ENCODE measurements around the gene CTDSPL. TPM values are rescaled to one million over a fixed set of nuclear protein-coding genes. Genes with fewer than 3 reads are reported as not detected.

The CTDSPL gene
- total RNA-seq, 1 donor from 2014 or later = not detected

- TF ChIP-seq, protein P1, sequence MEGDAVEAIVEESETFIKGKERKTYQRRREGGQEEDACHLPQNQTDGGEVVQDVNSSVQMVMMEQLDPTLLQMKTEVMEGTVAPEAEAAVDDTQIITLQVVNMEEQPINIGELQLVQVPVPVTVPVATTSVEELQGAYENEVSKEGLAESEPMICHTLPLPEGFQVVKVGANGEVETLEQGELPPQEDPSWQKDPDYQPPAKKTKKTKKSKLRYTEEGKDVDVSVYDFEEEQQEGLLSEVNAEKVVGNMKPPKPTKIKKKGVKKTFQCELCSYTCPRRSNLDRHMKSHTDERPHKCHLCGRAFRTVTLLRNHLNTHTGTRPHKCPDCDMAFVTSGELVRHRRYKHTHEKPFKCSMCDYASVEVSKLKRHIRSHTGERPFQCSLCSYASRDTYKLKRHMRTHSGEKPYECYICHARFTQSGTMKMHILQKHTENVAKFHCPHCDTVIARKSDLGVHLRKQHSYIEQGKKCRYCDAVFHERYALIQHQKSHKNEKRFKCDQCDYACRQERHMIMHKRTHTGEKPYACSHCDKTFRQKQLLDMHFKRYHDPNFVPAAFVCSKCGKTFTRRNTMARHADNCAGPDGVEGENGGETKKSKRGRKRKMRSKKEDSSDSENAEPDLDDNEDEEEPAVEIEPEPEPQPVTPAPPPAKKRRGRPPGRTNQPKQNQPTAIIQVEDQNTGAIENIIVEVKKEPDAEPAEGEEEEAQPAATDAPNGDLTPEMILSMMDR (IDR thresholded peaks at IDR 0.05) = no peak
- peaks cover 25% of the 10 kb centered on the region for H3K27me3 Mint-ChIP-seq
- no peaks in the 10 kb centered on the region for H3K9me3 Mint-ChIP-seq
- ChIA-PET POLR2A (no interaction called here), CTCF (no interaction called here)
- no peaks in the 10 kb centered on the region for H3K4me1 Mint-ChIP-seq
- H3K36me3 Mint-ChIP-seq (ENCODE audit: low read depth) = no peaks in the 10 kb centered on the region
- intact Hi-C loops (cut with micrococcal nuclease) = no loop called here
- no peak overlapping the region for H3K4me3 Mint-ChIP-seq
- ATAC-seq (ENCODE audit: low read depth) (no peak), DNase-seq (no peak)
- H3K27ac Mint-ChIP-seq = no peak overlapping the region
These were observed 44.5 kb downstream of the CTDSPL start for GRCh38 chr3:37905987-37906674.

DNA sequence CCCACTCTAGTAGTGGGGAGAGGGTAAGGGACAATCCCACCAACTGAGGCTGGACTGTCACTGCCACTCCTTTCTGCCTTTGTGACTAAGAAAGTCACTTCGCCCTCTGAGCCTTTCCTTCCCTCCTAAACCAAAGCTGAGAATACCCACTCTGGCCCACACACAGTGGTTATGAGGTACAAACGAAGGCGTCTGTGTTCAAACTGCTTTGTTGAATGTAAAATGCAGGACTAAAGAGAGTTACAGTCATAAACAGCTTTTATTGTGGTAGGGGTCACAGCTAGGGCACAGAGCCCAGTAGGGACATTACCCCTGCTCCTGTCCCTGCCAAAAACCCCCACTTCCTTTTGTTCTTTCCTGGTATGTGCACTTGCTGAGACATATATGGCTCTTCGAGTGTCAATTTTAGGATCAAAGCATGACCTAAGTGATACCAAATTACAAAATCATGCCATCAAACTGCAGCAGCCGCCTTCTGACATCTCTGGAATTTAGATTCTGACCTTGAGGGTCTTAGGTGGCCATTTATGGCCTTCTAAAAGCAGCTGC lies 45.1 kb downstream of the CTDSPL start:
- Mint-ChIP-seq H3K4me3 (no peak overlapping the region), H3K9me3 (no peaks in the 10 kb centered on the region), H3K27ac (no peak overlapping the region), H3K36me3 (ENCODE audit: low read depth) (no peaks in the 10 kb centered on the region), H3K4me1 (no peaks in the 10 kb centered on the region), H3K27me3 (peaks cover 23% of the 10 kb centered on the region)
- TF ChIP-seq, protein P1 (IDR thresholded peaks at IDR 0.05) = no peak
- DNase-seq = no peak
- ChIA-PET CTCF (no interaction called here), POLR2A (no interaction called here)
- ATAC-seq (ENCODE audit: low read depth) = no peak
- intact Hi-C loops (cut with micrococcal nuclease) = no loop called here

GRCh38 chr3:37907371-37907770 lies 45.7 kb downstream of the CTDSPL start:
- intact Hi-C loops (cut with micrococcal nuclease) = no loop called here
- Mint-ChIP-seq H3K9me3 (no peaks in the 10 kb centered on the region), H3K36me3 (ENCODE audit: low read depth) (no peaks in the 10 kb centered on the region), H3K4me1 (no peaks in the 10 kb centered on the region), H3K4me3 (no peak overlapping the region), H3K27me3 (peaks cover 23% of the 10 kb centered on the region), H3K27ac (no peak overlapping the region)
- DNase-seq (no peak), ATAC-seq (ENCODE audit: low read depth) (no peak)
- CTCF ChIA-PET = no interaction called here
- POLR2A ChIA-PET = no interaction called here
- TF ChIP-seq, protein P1 (IDR thresholded peaks at IDR 0.05) = no peak

DNA sequence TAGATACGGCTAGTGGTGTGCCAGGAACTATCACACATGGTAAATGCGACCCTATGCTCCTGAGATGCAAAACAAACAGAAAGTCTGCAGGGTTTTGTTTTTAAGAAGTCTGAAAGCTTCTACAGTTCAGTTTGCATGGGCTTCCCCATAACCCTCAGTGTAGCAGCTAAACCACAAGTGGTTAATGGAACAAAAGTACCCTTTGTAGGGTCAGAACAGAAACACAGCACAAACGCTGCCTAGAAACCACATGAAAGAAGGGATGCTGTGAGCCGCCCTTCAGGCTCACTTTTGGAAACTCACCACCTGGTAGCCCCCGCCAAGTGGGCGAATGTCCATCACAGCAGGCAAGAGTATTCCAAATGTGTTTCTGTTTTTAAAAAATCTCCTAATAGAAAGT lies 46.2 kb downstream of the CTDSPL start:
- no peak for ATAC-seq (ENCODE audit: low read depth)
- Mint-ChIP-seq H3K27ac (no peak overlapping the region), H3K27me3 (peaks cover 19% of the 10 kb centered on the region), H3K4me1 (no peaks in the 10 kb centered on the region), H3K36me3 (ENCODE audit: low read depth) (no peaks in the 10 kb centered on the region), H3K4me3 (no peak overlapping the region), H3K9me3 (no peaks in the 10 kb centered on the region)
- DNase-seq = no peak
- intact Hi-C loops (cut with micrococcal nuclease) = no loop called here
- TF ChIP-seq, protein P1 (IDR thresholded peaks at IDR 0.05) = no peak
- POLR2A ChIA-PET = no interaction called here
- CTCF ChIA-PET = no interaction called here

DNA sequence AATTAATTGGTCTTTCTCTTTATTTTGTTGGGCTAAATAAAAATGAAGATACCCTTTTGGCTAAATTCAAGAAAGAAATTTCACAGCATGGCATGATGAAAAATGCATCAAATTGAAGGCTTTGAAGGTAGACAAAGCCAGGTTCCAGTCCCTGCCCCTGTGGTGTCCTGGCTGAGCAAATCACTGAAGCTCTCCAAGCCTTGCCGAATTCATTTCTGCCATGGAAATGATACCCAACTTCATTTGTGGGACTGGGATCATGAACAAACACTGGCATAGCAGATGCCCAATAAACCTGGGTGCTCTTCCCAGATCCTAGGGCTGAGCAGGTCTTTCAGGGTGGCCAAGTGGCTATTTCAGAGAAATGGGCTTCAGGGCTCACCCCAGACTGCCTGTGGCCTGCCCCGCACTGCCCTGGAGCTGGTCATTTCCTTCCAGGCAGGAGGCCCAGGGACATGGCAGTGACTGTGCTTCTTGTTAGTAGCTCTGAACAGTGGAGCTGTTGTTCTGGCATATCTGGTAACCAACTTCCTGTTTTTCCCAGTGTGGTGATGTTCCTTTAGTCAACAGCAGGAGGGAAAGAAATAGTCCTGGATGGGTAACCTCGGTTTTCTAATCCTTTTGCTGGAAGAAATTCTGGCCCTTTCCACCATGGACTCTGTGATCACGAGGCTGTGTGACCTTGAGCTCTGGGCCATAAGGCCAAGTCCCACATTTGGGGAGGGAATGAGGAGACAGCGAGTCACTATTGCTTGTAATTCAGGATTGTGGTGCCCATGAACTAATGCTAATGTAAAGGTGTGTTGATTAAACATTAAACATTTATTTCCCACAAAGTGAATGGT lies 47.6 kb downstream of the CTDSPL start:
- no peak for ATAC-seq (ENCODE audit: low read depth)
- H3K27ac Mint-ChIP-seq = no peak overlapping the region
- DNase-seq = no peak
- no peaks in the 10 kb centered on the region for H3K4me1 Mint-ChIP-seq
- no peaks in the 10 kb centered on the region for H3K36me3 Mint-ChIP-seq (ENCODE audit: low read depth)
- POLR2A ChIA-PET = no interaction called here
- intact Hi-C loops (cut with micrococcal nuclease) = no loop called here
- no peaks in the 10 kb centered on the region for H3K9me3 Mint-ChIP-seq
- CTCF ChIA-PET = no interaction called here
- TF ChIP-seq, protein P1 (IDR thresholded peaks at IDR 0.05) = no peak
- H3K27me3 Mint-ChIP-seq = peaks cover 19% of the 10 kb centered on the region
- H3K4me3 Mint-ChIP-seq = no peak overlapping the region
